GM23338 (cell line): Measurements from ENCODE around the gene ALDH5A1. TPM values are rescaled to one million over a fixed set of nuclear protein-coding genes. Genes with fewer than 3 reads are reported as not detected.

Experiments
- CREB1 ChIP-seq: fragments of 250-450 bp; sonication (Bioruptor Pico); IDR thresholded peaks from 2 replicates; pipeline ENCODE4 v1.5.0; 2020; ENCODE audit warnings: low read depth, mild to moderate bottlenecking, moderate library complexity
- EZH2phosphoT487 ChIP-seq: fragments of 200-600 bp; sonication (generic); IDR thresholded peaks from one replicate; pipeline ENCODE4 v1.8.1; 2018; ENCODE audit warnings: antibody characterized with exemption; ENCODE audit not compliant: unreplicated experiment
- JUNB ChIP-seq: IDR thresholded peaks from one replicate; pipeline ENCODE4 v1.6.1; 2016; ENCODE audit warnings: antibody characterized with exemption; ENCODE audit not compliant: unreplicated experiment
- REST ChIP-seq: IDR thresholded peaks from one replicate; pipeline ENCODE4 v1.6.1; 2018; ENCODE audit warnings: antibody characterized with exemption; ENCODE audit not compliant: unreplicated experiment
- ZNF114 ChIP-seq: fragments of 250-450 bp; sonication (Bioruptor Pico); IDR thresholded peaks from 2 replicates; pipeline ENCODE4 v1.5.0; 2020; ENCODE audit warnings: mild to moderate bottlenecking, moderate library complexity
- ZNF462 ChIP-seq: fragments of 250-450 bp; sonication (Bioruptor Pico); IDR thresholded peaks from 2 replicates; pipeline ENCODE4 v1.5.0; 2020; ENCODE audit warnings: mild to moderate bottlenecking, moderate library complexity
- polyA plus RNA-seq: library from polyadenylated mRNA; unstranded; fragments of >200 nt; fragmentation: Nextera tagmentation; extraction: Ambion mirVana; gene quantifications from 2 replicates; pipeline ENCODE4 v1.2.1, GENCODE V29; 2016
- total RNA-seq: library from RNA; depleted of rRNA; stranded (reverse); fragments of >200 nt; shearing (Covaris generic); gene quantifications from 2 replicates; pipeline ENCODE4 v1.2.3, GENCODE V29; 2014
- TF ChIP-seq, protein P1 (sequence below), 2 experiments: fragments of 200-600 bp in 1 of 2; sonication (generic) in 1 of 2; conservative IDR thresholded peaks; 2 replicates each; pipeline versions ENCODE4 v1.5.1 to v1.6.1; 2016 to 2017; ENCODE audit warnings: antibody characterized with exemption in 2 of 2, low read depth in 2 of 2, mild to moderate bottlenecking in 2 of 2, moderate library complexity in 1 of 2

Gene ALDH5A1
- total and polyA plus RNA-seq, 2 experiments from 2014 or later = 3.1 to 5.2 TPM

- no peak for TF ChIP-seq ZNF462 (CRISPR knock-in tag)
- TF ChIP-seq, protein P1, sequence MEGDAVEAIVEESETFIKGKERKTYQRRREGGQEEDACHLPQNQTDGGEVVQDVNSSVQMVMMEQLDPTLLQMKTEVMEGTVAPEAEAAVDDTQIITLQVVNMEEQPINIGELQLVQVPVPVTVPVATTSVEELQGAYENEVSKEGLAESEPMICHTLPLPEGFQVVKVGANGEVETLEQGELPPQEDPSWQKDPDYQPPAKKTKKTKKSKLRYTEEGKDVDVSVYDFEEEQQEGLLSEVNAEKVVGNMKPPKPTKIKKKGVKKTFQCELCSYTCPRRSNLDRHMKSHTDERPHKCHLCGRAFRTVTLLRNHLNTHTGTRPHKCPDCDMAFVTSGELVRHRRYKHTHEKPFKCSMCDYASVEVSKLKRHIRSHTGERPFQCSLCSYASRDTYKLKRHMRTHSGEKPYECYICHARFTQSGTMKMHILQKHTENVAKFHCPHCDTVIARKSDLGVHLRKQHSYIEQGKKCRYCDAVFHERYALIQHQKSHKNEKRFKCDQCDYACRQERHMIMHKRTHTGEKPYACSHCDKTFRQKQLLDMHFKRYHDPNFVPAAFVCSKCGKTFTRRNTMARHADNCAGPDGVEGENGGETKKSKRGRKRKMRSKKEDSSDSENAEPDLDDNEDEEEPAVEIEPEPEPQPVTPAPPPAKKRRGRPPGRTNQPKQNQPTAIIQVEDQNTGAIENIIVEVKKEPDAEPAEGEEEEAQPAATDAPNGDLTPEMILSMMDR (conservative IDR thresholded peaks at IDR 0.05; ENCODE audit: low read depth in 2 of 2) = no peak
- TF ChIP-seq CREB1 = no peak
- TF ChIP-seq EZH2phosphoT487 = no peak
- TF ChIP-seq ZNF114 (CRISPR knock-in tag) = no peak
- no peak for TF ChIP-seq JUNB
- TF ChIP-seq REST = no peak
Observed at GRCh38 chr6:24545691-24546090, 50.9 kb downstream of the ALDH5A1 start (continued).
